IMR-90 (cell line): ENCODE results near the gene YAF2.

Source experiments
- BHLHE40 ChIP-seq: fragments of 150-350 bp; IDR thresholded peaks from 2 replicates; pipeline ENCODE4 v1.6.1; 2016; ENCODE audit warnings: mild to moderate bottlenecking, low read depth, low read length
- CEBPB ChIP-seq: IDR thresholded peaks from 2 replicates; pipeline ENCODE4 v1.6.1; 2012; ENCODE audit warnings: low read depth, low read length, improper control_type of control experiment
- CTCF ChIP-seq: conservative IDR thresholded peaks from 2 replicates; pipeline ENCODE4 v1.5.1; 2012; ENCODE audit warnings: mild to moderate bottlenecking, low read depth, low read length, improper control_type of control experiment
- MAFK ChIP-seq: IDR thresholded peaks from 2 replicates; pipeline ENCODE4 v1.6.1; 2012; ENCODE audit warnings: low read depth, low read length, improper control_type of control experiment
- MAZ ChIP-seq: IDR thresholded peaks from 2 replicates; pipeline ENCODE4 v1.6.1; 2012; ENCODE audit warnings: low read depth, mild to moderate bottlenecking, low read length, improper control_type of control experiment, moderate library complexity, borderline replicate concordance
- POLR2A ChIP-seq: IDR thresholded peaks from 2 replicates; pipeline ENCODE4 v1.6.1; 2012; ENCODE audit warnings: mild to moderate bottlenecking, low read depth, low read length
- RAD21 ChIP-seq: IDR thresholded peaks from 2 replicates; pipeline ENCODE4 v1.6.1; 2012; ENCODE audit warnings: low read length, improper control_type of control experiment
- RCOR1 ChIP-seq: IDR thresholded peaks from 2 replicates; pipeline ENCODE4 v1.6.1; 2012; ENCODE audit warnings: mild to moderate bottlenecking, low read length, improper control_type of control experiment; ENCODE audit not compliant: insufficient replicate concordance
- RFX5 ChIP-seq: IDR thresholded peaks from 2 replicates; pipeline ENCODE4 v1.8.0; 2012; ENCODE audit warnings: low read depth, mild to moderate bottlenecking, low read length, moderate library complexity
- SMC3 ChIP-seq: fragments of 150-350 bp; IDR thresholded peaks from 2 replicates; pipeline ENCODE4 v1.6.1; 2016; ENCODE audit warnings: low read depth, mild to moderate bottlenecking, antibody characterized with exemption, low read length, moderate library complexity
- USF2 ChIP-seq: fragments of 150-350 bp; IDR thresholded peaks from 2 replicates; pipeline ENCODE4 v1.6.1; 2017; ENCODE audit warnings: mild to moderate bottlenecking, antibody characterized with exemption, low read length, low read depth

GRCh38 chr12:42277396-42278127 lies 39.5 kb upstream of the YAF2 start:
- TF ChIP-seq CTCF (no peak), BHLHE40 (no peak), POLR2A (no peak), SMC3 (no peak), CEBPB (no peak), MAFK (no peak), RAD21 (no peak), RFX5 (no peak), USF2 (no peak), RCOR1 (no peak), MAZ (no peak)
